Naive thymus-derived CD4-positive, alpha-beta T cell (primary cell): ENCODE results near the gene FOSL1. TPM values are rescaled to one million over a fixed set of nuclear protein-coding genes. Genes with fewer than 3 reads are reported as not detected.

ENCODE experiments used
- ATAC-seq: fragments of 150-1000 bp; cut with Tn5 transposase; 2 replicates; pipeline ENCODE4 v1.10.0; 2021; ENCODE audit warnings: mild to moderate bottlenecking, moderate library complexity
- CTCF ChIA-PET: fragments of 350-600 bp; sonication (Branson Sonifier 250); formaldehyde crosslinking; loops from one replicate; lab custom pipeline; 2021; ENCODE audit warnings: antibody characterized with exemption; lab: Charles Lee
- POLR2A ChIA-PET: fragments of 350-600 bp; sonication (Branson Sonifier 250); formaldehyde crosslinking; loops from one replicate; lab custom pipeline; 2021; ENCODE audit warnings: antibody characterized with exemption, inconsistent platforms; lab: Charles Lee
- DNase-seq, 9 donors: peaks; one replicate each; pipeline versions ENCODE4 v3.0.0 to v3.0.0-alpha.2; 2020 to 2022; ENCODE audit warnings: mixed read lengths in 1 of 9
- H3K27ac ChIP-seq: one replicate; pipeline ENCODE4 v1.7.0; 2013; ENCODE audit warnings: mild to moderate bottlenecking, low read depth, low read length, moderate library complexity
- H3K27me3 ChIP-seq, 2 donors: one replicate each; pipeline ENCODE4 v1.7.0; 2013; ENCODE audit warnings: low read length in 2 of 2, mild to moderate bottlenecking in 2 of 2, moderate library complexity in 2 of 2; ENCODE audit not compliant: control insufficient read depth in 2 of 2, insufficient read depth in 2 of 2
- H3K36me3 ChIP-seq, 3 experiments: 1 replicate in 2 of 3; 2 replicates in 1 of 3; pipeline ENCODE4 v1.7.0; 2013; ENCODE audit warnings: low read length in 3 of 3, mild to moderate bottlenecking in 3 of 3, moderate library complexity in 1 of 3; ENCODE audit not compliant: insufficient read depth in 3 of 3, control insufficient read depth in 2 of 3
- H3K4me1 ChIP-seq, 2 donors: one replicate each; pipeline ENCODE4 v1.7.0; 2013; ENCODE audit warnings: low read length in 2 of 2, mild to moderate bottlenecking in 2 of 2, moderate library complexity in 1 of 2; ENCODE audit not compliant: control insufficient read depth in 2 of 2, insufficient read depth in 2 of 2
- H3K4me3 ChIP-seq: 2 replicates; pipeline ENCODE4 v1.7.0; 2013; ENCODE audit warnings: mild to moderate bottlenecking, low read length
- H3K9me3 ChIP-seq, 3 experiments: 1 replicate in 2 of 3; 2 replicates in 1 of 3; pipeline ENCODE4 v1.7.0; 2013; ENCODE audit warnings: low read length in 3 of 3; ENCODE audit not compliant: control insufficient read depth in 2 of 3
- H3K27ac Mint-ChIP-seq, 9 donors: one replicate each; pipeline ENCODE4 v1.8.0; 2020 to 2022; ENCODE audit warnings: mixed read lengths in 9 of 9, mild to moderate bottlenecking in 8 of 9, moderate library complexity in 5 of 9, inconsistent platforms in 2 of 9
- H3K27me3 Mint-ChIP-seq, 5 donors: one replicate each; pipeline ENCODE4 v1.8.0; 2021 to 2022; ENCODE audit warnings: mixed read lengths in 5 of 5, mild to moderate bottlenecking in 1 of 5
- H3K36me3 Mint-ChIP-seq, 5 donors: one replicate each; pipeline ENCODE4 v1.8.0; 2020 to 2022; ENCODE audit warnings: mixed read lengths in 5 of 5, mild to moderate bottlenecking in 3 of 5, inconsistent platforms in 1 of 5
- H3K4me1 Mint-ChIP-seq, 7 donors: one replicate each; pipeline ENCODE4 v1.8.0; 2020 to 2022; ENCODE audit warnings: mixed read lengths in 7 of 7, mild to moderate bottlenecking in 3 of 7, inconsistent platforms in 1 of 7
- H3K4me3 Mint-ChIP-seq, 10 donors: one replicate each; pipeline ENCODE4 v1.8.0; 2020 to 2022; ENCODE audit warnings: mild to moderate bottlenecking in 10 of 10, mixed read lengths in 10 of 10, moderate library complexity in 6 of 10, inconsistent platforms in 2 of 10
- H3K9me3 Mint-ChIP-seq, 11 donors: one replicate each; pipeline ENCODE4 v1.8.0; 2020 to 2022; ENCODE audit warnings: mixed read lengths in 11 of 11, mild to moderate bottlenecking in 4 of 11, inconsistent platforms in 1 of 11, moderate library complexity in 1 of 11
- intact Hi-C, 2 donors: fragments of 100-400 bp; cut with micrococcal nuclease; formaldehyde crosslinking; loops; one replicate each; pipeline ENCODE4 v1.15.1; 2023
- polyA plus RNA-seq, 2 donors: library from polyadenylated mRNA; unstranded; fragments of 300-500 nt; fragmentation: Illumina TruSeq; gene quantifications; one replicate each; pipeline ENCODE4 v1.2.3, GENCODE V29; 2021
- total RNA-seq, 6 experiments: library from RNA in 5 of 6; stranded (reverse) in 5 of 6; gene quantifications; 1 replicate in 5 of 6; 2 replicates in 1 of 6; pipeline ENCODE4 v1.2.3 and lab custom pipeline; 2021 to 2026

FOSL1 gene
- total and polyA plus RNA-seq, 7 experiments from 2014 or later, result 2.8 to 25.7 (median 4.0) TPM; not detected in 4

- peak overlapping the region in 2 of 9 donors; percentile 28 to 62 for H3K27ac Mint-ChIP-seq
- peaks cover 23 to 38% (median 25%) of the 10 kb centered on the region in 7 donors for H3K4me1 Mint-ChIP-seq
- Histone ChIP-seq H3K9me3 (no peaks in the 10 kb centered on the region), H3K27me3 (no peaks in the 10 kb centered on the region), H3K4me1 (peaks cover 18 to 24% of the 10 kb centered on the region in 2 donors), H3K4me3 (no peak overlapping the region), H3K27ac (no peak overlapping the region), H3K36me3 (peaks cover 5 to 60% (median 12%) of the 10 kb centered on the region in 3 experiments)
- no peaks in the 10 kb centered on the region for H3K9me3 Mint-ChIP-seq
- ATAC-seq, result no peak
- ChIA-PET CTCF (interaction anchor here (8.3 kb wide), 1 partner anchor 25 kb away, joined by 159 read pairs; the partner anchor contains the start of genes CCDC85B and FIBP), POLR2A (interaction anchor here (0.7 to 12.9 kb wide), 6 partner anchors 7 to 96 kb away, joined by 3 to 316 read pairs (median 60); partner anchors contain the start of genes CCDC85B, EFEMP2, FIBP and SART1)
- peaks cover 0 to 20% (median 9%) of the 10 kb centered on the region in 5 donors for H3K36me3 Mint-ChIP-seq
- H3K27me3 Mint-ChIP-seq, result no peaks in the 10 kb centered on the region
- H3K4me3 Mint-ChIP-seq, result peak overlapping the region in 2 of 10 donors; percentile 47 to 51
- intact Hi-C loops, result no loop called here
- peak in 1 of 9 donors; percentile 6 for DNase-seq
Observed at GRCh38 chr11:65862941-65863888, 37.0 kb downstream of the FOSL1 start.

DNA sequence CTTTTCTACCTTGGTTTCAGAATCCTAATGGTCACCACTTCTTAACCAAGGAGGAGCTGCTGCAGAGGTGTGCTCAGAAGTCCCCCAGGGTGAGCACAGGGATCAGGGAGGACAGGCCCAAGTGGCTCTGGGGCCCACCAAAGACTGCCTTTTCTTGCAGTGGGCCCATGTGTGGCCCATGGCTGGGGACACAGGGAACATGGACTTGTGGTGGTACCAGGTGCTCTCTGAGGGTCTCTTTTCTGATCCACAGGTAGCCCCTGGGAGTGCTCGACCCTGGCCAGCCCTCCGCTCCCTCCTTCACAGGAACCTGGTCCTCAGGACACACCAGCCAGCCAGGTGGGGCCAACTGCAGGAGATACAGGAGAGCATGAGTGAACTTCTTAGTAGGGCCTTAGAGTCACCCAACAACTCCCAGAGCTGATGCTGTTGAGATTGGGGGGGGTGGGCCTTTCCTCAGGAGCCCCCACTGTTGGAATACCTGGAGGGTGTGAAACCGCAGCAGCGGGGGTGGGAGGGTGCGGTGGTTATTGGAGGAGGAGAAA is 37.9 kb downstream of the FOSL1 start:
- DNase-seq (peak in 1 of 9 donors; percentile 2), ATAC-seq (no peak)
- Histone ChIP-seq H3K36me3 (peaks cover 5 to 63% (median 12%) of the 10 kb centered on the region in 3 experiments), H3K4me1 (peaks cover 18 to 24% of the 10 kb centered on the region in 2 donors), H3K27ac (peak overlapping the region; percentile 88), H3K27me3 (no peaks in the 10 kb centered on the region), H3K9me3 (no peaks in the 10 kb centered on the region), H3K4me3 (no peak overlapping the region)
- Mint-ChIP-seq H3K9me3 (peaks cover 0 to 1% (median 0%) of the 10 kb centered on the region in 11 donors), H3K27me3 (no peaks in the 10 kb centered on the region), H3K27ac (peak overlapping the region in 5 of 9 donors; percentile 12 to 76 (median 59)), H3K4me1 (peaks cover 23 to 38% (median 24%) of the 10 kb centered on the region in 7 donors), H3K4me3 (peak overlapping the region in 5 of 10 donors; percentile 47 to 100 (median 95)), H3K36me3 (peaks cover 0 to 20% (median 9%) of the 10 kb centered on the region in 5 donors)
- CTCF ChIA-PET, result interaction anchor here (1.2 to 8.3 kb wide), 2 partner anchors 17 to 26 kb away, joined by 3 to 159 read pairs; partner anchors contain the start of genes CCDC85B and FIBP
- intact Hi-C loops, result no loop called here
- POLR2A ChIA-PET, result interaction anchor here (0.7 to 12.9 kb wide), 6 partner anchors 8 to 97 kb away, joined by 3 to 316 read pairs (median 60); partner anchors contain the start of genes CCDC85B, EFEMP2, FIBP and SART1

DNA sequence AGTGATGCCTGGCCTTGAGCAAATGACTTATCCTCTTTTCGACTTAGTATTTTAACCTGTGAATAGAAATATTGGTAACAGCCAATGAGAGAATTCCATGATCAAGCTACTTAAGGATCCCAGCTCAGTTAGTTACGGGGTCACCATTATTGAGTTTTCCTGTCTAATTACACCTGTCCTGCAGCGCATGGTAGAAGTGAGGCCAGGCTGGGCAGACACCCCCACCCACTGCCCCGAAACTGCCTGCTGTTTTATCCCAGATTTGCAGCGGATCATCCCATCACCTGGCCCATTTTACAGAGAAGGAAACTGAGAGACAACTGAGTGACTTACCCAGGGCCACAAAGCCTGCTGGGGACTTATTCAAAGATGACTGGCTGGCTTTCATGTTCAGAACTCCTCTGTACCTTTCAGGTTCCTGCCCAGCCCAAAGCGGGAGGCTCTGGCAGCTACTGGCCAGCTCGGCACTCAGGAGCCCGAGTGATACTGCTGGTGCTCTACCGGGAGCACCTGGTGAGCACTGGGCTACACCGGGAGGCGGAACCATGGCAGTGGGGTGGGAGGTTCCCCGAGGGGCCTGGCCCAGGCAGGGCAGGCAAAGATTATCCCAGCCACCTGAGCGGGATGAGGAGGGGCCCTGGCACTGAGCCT is 38.5 kb downstream of the FOSL1 start:
- DNase-seq, result peak in 2 of 9 donors; percentile 3 to 21
- no peaks in the 10 kb centered on the region for H3K27me3 Mint-ChIP-seq
- Histone ChIP-seq H3K4me1 (peaks cover 18 to 25% of the 10 kb centered on the region in 2 donors), H3K27me3 (no peaks in the 10 kb centered on the region), H3K4me3 (peak overlapping the region; percentile 65), H3K27ac (peak overlapping the region; percentile 88), H3K9me3 (no peaks in the 10 kb centered on the region), H3K36me3 (peaks cover 5 to 61% (median 12%) of the 10 kb centered on the region in 3 experiments)
- ATAC-seq, result no peak
- peak overlapping the region in 8 of 9 donors; percentile 43 to 99 (median 96) for H3K27ac Mint-ChIP-seq
- H3K9me3 Mint-ChIP-seq, result peaks cover 0 to 1% (median 0%) of the 10 kb centered on the region in 11 donors
- intact Hi-C loops, result no loop called here
- peaks cover 2 to 20% (median 9%) of the 10 kb centered on the region in 5 donors for H3K36me3 Mint-ChIP-seq
- H3K4me3 Mint-ChIP-seq, result peak overlapping the region; percentile 92 to 100 (median 97)
- peaks cover 22 to 41% (median 27%) of the 10 kb centered on the region in 7 donors for H3K4me1 Mint-ChIP-seq
- ChIA-PET CTCF (interaction anchor here (1.2 to 8.3 kb wide), 3 partner anchors 9 to 26 kb away, joined by 3 to 159 read pairs (median 30); partner anchors contain the start of genes CCDC85B and FIBP), POLR2A (interaction anchor here (0.9 to 12.9 kb wide), 11 partner anchors 9 to 450 kb away, joined by 3 to 316 read pairs (median 54); partner anchors contain the start of genes BANF1, C11orf68, CCDC85B and CTSW)

DNA sequence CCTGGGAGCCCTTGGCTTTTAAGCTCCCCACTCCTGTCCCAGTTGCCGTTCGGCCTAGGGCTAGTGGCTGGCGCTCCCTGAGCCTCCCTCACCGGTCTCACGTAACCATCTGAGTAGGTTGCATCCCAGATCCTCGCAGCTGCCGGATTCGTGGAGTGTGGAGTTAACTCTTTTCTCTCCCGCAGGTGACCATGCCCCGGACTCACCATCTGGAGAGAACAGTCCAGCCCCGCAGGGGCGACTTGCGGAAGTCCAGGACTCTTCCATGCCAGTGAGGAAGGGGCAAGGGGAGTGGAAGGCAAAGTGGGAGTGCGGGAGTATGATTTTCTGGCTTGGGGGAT is 39.1 kb downstream of the FOSL1 start:
- H3K4me1 ChIP-seq, result peaks cover 22 to 30% of the 10 kb centered on the region in 2 donors
- H3K4me1 Mint-ChIP-seq, result peaks cover 27 to 46% (median 32%) of the 10 kb centered on the region in 7 donors
- CTCF ChIA-PET, result interaction anchor here (1.2 to 8.3 kb wide), 3 partner anchors 9 to 27 kb away, joined by 3 to 159 read pairs (median 30); partner anchors contain the start of genes CCDC85B and FIBP
- H3K27ac Mint-ChIP-seq, result peak overlapping the region; percentile 67 to 99 (median 96)
- H3K9me3 ChIP-seq, result no peaks in the 10 kb centered on the region
- ATAC-seq (no peak), DNase-seq (peak in 2 of 9 donors; percentile 8 to 25)
- peak overlapping the region; percentile 92 to 100 (median 97) for H3K4me3 Mint-ChIP-seq
- H3K4me3 ChIP-seq, result peak overlapping the region; percentile 65
- H3K27me3 Mint-ChIP-seq, result no peaks in the 10 kb centered on the region
- POLR2A ChIA-PET, result interaction anchor here (0.6 to 12.9 kb wide), 14 partner anchors 9 to 451 kb away, joined by 3 to 316 read pairs (median 23); partner anchors contain the start of genes BANF1, C11orf68, CCDC85B and CTSW
- no peaks in the 10 kb centered on the region for H3K27me3 ChIP-seq
- intact Hi-C loops, result no loop called here
- H3K27ac ChIP-seq, result peak overlapping the region; percentile 88
- peaks cover 0 to 6% (median 0%) of the 10 kb centered on the region in 11 donors for H3K9me3 Mint-ChIP-seq
- H3K36me3 Mint-ChIP-seq, result peaks cover 7 to 25% (median 11%) of the 10 kb centered on the region in 5 donors
- peaks cover 5 to 61% (median 14%) of the 10 kb centered on the region in 3 experiments for H3K36me3 ChIP-seq

GRCh38 chr11:65860278-65861164 is 39.7 kb downstream of the FOSL1 start, which contains the start of gene MUS81:
TSS of gene MUS81 (plus strand) at chr11:65860433. CDS start at chr11:65860754, 321 bp downstream.
- peak; percentile 63 for ATAC-seq
- peaks cover 28 to 52% (median 39%) of the 10 kb centered on the region in 7 donors for H3K4me1 Mint-ChIP-seq

More at GRCh38 chr11:65860278-65861164, 39.7 kb downstream of the FOSL1 start, which contains the start of gene MUS81:
- ChIA-PET POLR2A (interaction anchor here (0.6 to 12.9 kb wide), 40 partner anchors 10 to 1379 kb away, joined by 3 to 316 read pairs (median 6); partner anchors contain the start of genes AP5B1, BANF1, C11orf68 and CCDC85B), CTCF (interaction anchor here (0.8 to 8.3 kb wide), 15 partner anchors 10 to 285 kb away, joined by 3 to 159 read pairs (median 4); partner anchors contain the start of genes CCDC85B, EHBP1L1, FIBP and KAT5)
- Mint-ChIP-seq H3K27me3 (no peaks in the 10 kb centered on the region), H3K4me3 (peak within 1 kb of the TSS; percentile 92 to 100 (median 97)), H3K27ac (peak within 1 kb of the TSS; percentile 88 to 99 (median 97)), H3K36me3 (peaks cover 9 to 31% (median 17%) of the 10 kb centered on the region in 5 donors), H3K9me3 (peaks cover 0 to 8% (median 0%) of the 10 kb centered on the region in 11 donors)
- peak; percentile 91 to 96 (median 95) for DNase-seq
- intact Hi-C loops, result loop anchor here (1.0 kb wide), 5 partner anchors 8 to 101 kb away; partner anchors contain the start of genes C11orf68 (in 1 of the 2), DRAP1 (in 1 of the 2) and SART1 (in 1 of the 2)
- Histone ChIP-seq H3K27ac (peak within 1 kb of the TSS; percentile 88), H3K9me3 (no peaks in the 10 kb centered on the region), H3K4me3 (peak within 1 kb of the TSS; percentile 65), H3K27me3 (no peaks in the 10 kb centered on the region), H3K36me3 (peaks cover 8 to 61% (median 20%) of the 10 kb centered on the region in 3 experiments), H3K4me1 (peaks cover 28 to 36% of the 10 kb centered on the region in 2 donors)
